ENCODE results near the gene SERINC2.

- no peak for TF ChIP-seq CTCF (IDR thresholded peaks at IDR 0.05)
- no peak for TF ChIP-seq EZH2 (IDR thresholded peaks at IDR 0.05; ENCODE audit: borderline replicate concordance, insufficient read depth, low read depth, low read length, poor library complexity, severe bottlenecking)
Measured at GRCh38 chr1:31437433-31438037, 24.5 kb downstream of the SERINC2 start.
